ENCODE results near the gene ZNF212.

GRCh38 chr7:149216402-149216801 is 23.0 kb upstream of the ZNF212 start:
- TF ChIP-seq POLR2A (IDR thresholded peaks at IDR 0.05) (no peak), CTCF (IDR thresholded peaks at IDR 0.05) (no peak)
